Glutamatergic neuron (in vitro differentiated cells): ENCODE data around the gene SYT1. TPM values are rescaled to one million over a fixed set of nuclear protein-coding genes. Genes with fewer than 3 reads are reported as not detected.

Experiments
- DNase-seq: peaks from one replicate; pipeline ENCODE4 v3.0.0; 2022
- H3K27ac Mint-ChIP-seq: one replicate; pipeline ENCODE4 v1.8.0; 2020; ENCODE audit warnings: mild to moderate bottlenecking, mixed read lengths, inconsistent platforms; ENCODE audit not compliant: unreplicated experiment
- H3K27me3 Mint-ChIP-seq: one replicate; pipeline ENCODE4 v1.8.0; 2020; ENCODE audit warnings: mild to moderate bottlenecking, moderate library complexity, mixed read lengths, inconsistent platforms; ENCODE audit not compliant: unreplicated experiment
- H3K36me3 Mint-ChIP-seq: one replicate; pipeline ENCODE4 v1.8.0; 2020; ENCODE audit warnings: mild to moderate bottlenecking, mixed read lengths, inconsistent platforms; ENCODE audit not compliant: unreplicated experiment
- H3K4me1 Mint-ChIP-seq: one replicate; pipeline ENCODE4 v1.8.0; 2020; ENCODE audit warnings: mild to moderate bottlenecking, low read depth, mixed read lengths, inconsistent platforms; ENCODE audit not compliant: unreplicated experiment
- H3K4me3 Mint-ChIP-seq: one replicate; pipeline ENCODE4 v1.8.0; 2020; ENCODE audit warnings: mild to moderate bottlenecking, mixed read lengths, inconsistent platforms; ENCODE audit not compliant: unreplicated experiment
- H3K9me3 Mint-ChIP-seq: one replicate; pipeline ENCODE4 v1.8.0; 2020; ENCODE audit warnings: mild to moderate bottlenecking, moderate library complexity, mixed read lengths, inconsistent platforms; ENCODE audit not compliant: unreplicated experiment
- CTCF ChIP-seq: fragments of 200-600 bp; sonication (generic); IDR thresholded peaks from one replicate; pipeline ENCODE4 v1.5.0; 2021; ENCODE audit not compliant: partially characterized antibody, unreplicated experiment
- total RNA-seq: library from RNA; stranded (reverse); fragmentation: NEBNext Ultra II Directional; extraction: Animal tissue kit (Norgen Biotek cat#: 25700); gene quantifications from one replicate; pipeline ENCODE4 v1.2.1, GENCODE V29; 2021; ENCODE audit not compliant: unreplicated experiment

The SYT1 gene
- total RNA-seq, 1 donor from 2014 or later, result 155 TPM

- H3K36me3 Mint-ChIP-seq, result no peaks in the 10 kb centered on the region
- no peak for DNase-seq
- no peak for TF ChIP-seq CTCF
- H3K4me1 Mint-ChIP-seq, result peaks cover 8% of the 10 kb centered on the region
- H3K4me3 Mint-ChIP-seq, result no peak overlapping the region
- no peaks in the 10 kb centered on the region for H3K27me3 Mint-ChIP-seq
- H3K27ac Mint-ChIP-seq, result peak overlapping the region; percentile 23
- H3K9me3 Mint-ChIP-seq, result no peaks in the 10 kb centered on the region
Measured at GRCh38 chr12:78878866-78879265, 14.3 kb downstream of the SYT1 start.

- no peaks in the 10 kb centered on the region for H3K27me3 Mint-ChIP-seq
- peaks cover 8% of the 10 kb centered on the region for H3K4me1 Mint-ChIP-seq
- no peak overlapping the region for H3K4me3 Mint-ChIP-seq
- H3K9me3 Mint-ChIP-seq, result no peaks in the 10 kb centered on the region
- no peak for TF ChIP-seq CTCF
- DNase-seq, result no peak
- H3K27ac Mint-ChIP-seq, result no peak overlapping the region
- H3K36me3 Mint-ChIP-seq, result no peaks in the 10 kb centered on the region
Measured at GRCh38 chr12:78880078-78880477, 15.5 kb downstream of the SYT1 start.

- Mint-ChIP-seq H3K9me3 (no peaks in the 10 kb centered on the region), H3K4me1 (peaks cover 16% of the 10 kb centered on the region), H3K4me3 (no peak overlapping the region), H3K27ac (no peak overlapping the region), H3K36me3 (no peaks in the 10 kb centered on the region), H3K27me3 (no peaks in the 10 kb centered on the region)
- TF ChIP-seq CTCF, result no peak
- DNase-seq, result no peak
Measured at GRCh38 chr12:78881685-78882084, 17.1 kb downstream of the SYT1 start.

- Mint-ChIP-seq H3K9me3 (no peaks in the 10 kb centered on the region), H3K4me1 (peaks cover 23% of the 10 kb centered on the region), H3K27ac (peak overlapping the region; percentile 71), H3K4me3 (peak overlapping the region; percentile 45), H3K36me3 (no peaks in the 10 kb centered on the region), H3K27me3 (no peaks in the 10 kb centered on the region)
- no peak for TF ChIP-seq CTCF
- peak; percentile 42 for DNase-seq
Measured at GRCh38 chr12:78885466-78885865, 20.9 kb downstream of the SYT1 start.

- Mint-ChIP-seq H3K27ac (peak overlapping the region; percentile 74), H3K4me1 (peaks cover 19% of the 10 kb centered on the region), H3K9me3 (no peaks in the 10 kb centered on the region), H3K4me3 (no peak overlapping the region), H3K36me3 (no peaks in the 10 kb centered on the region), H3K27me3 (no peaks in the 10 kb centered on the region)
- TF ChIP-seq CTCF, result no peak
- no peak for DNase-seq
Measured at GRCh38 chr12:78886719-78887407, 22.3 kb downstream of the SYT1 start.
